ENCODE results near the gene MTHFSD.

GRCh38 chr16:86556576-86556975 lies 1.5 kb upstream of the MTHFSD start:
- TF ChIP-seq, protein P1, sequence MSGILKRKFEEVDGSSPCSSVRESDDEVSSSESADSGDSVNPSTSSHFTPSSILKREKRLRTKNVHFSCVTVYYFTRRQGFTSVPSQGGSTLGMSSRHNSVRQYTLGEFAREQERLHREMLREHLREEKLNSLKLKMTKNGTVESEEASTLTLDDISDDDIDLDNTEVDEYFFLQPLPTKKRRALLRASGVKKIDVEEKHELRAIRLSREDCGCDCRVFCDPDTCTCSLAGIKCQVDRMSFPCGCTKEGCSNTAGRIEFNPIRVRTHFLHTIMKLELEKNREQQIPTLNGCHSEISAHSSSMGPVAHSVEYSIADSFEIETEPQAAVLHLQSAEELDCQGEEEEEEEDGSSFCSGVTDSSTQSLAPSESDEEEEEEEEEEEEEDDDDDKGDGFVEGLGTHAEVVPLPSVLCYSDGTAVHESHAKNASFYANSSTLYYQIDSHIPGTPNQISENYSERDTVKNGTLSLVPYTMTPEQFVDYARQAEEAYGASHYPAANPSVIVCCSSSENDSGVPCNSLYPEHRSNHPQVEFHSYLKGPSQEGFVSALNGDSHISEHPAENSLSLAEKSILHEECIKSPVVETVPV (CRISPR knock-in tag; IDR thresholded peaks at IDR 0.05) = no peak
- TF ChIP-seq OSR1 (CRISPR knock-in tag; IDR thresholded peaks at IDR 0.05) (no peak), ISL1 (CRISPR knock-in tag; IDR thresholded peaks at IDR 0.05) (no peak), PPARA (CRISPR knock-in tag; IDR thresholded peaks at IDR 0.05; ENCODE audit: borderline replicate concordance) (no peak), ZFP30 (CRISPR knock-in tag; IDR thresholded peaks at IDR 0.05) (no peak), TCF4 (CRISPR knock-in tag; IDR thresholded peaks at IDR 0.05; ENCODE audit: borderline replicate concordance) (no peak)
